Endothelial cell of umbilical vein (primary cell): ENCODE results near the gene TMEM234.

Source experiments
- CTCF ChIP-seq, 2 donors: IDR thresholded peaks; 1 replicate in 1 of 2; 2 replicates in 1 of 2; pipeline ENCODE4 v1.5.1; 2011; ENCODE audit warnings: low read length in 2 of 2, mild to moderate bottlenecking in 2 of 2, moderate library complexity in 2 of 2, control low read depth in 1 of 2, inconsistent platforms in 1 of 2, low read depth in 1 of 2; ENCODE audit not compliant: insufficient read depth in 1 of 2; ENCODE audit errors: extremely low read depth in 1 of 2
- POLR2A ChIP-seq: IDR thresholded peaks from 2 replicates; pipeline ENCODE4 v1.6.1; 2012; ENCODE audit warnings: low read depth, mild to moderate bottlenecking, control low read depth, low read length

- TF ChIP-seq CTCF (IDR thresholded peaks at IDR 0.05; ENCODE audit: extremely low read depth in 1 of 2, insufficient read depth in 1 of 2, low read depth in 1 of 2, low read length in 2 of 2) (no peak), POLR2A (no peak)
These were observed 43.6 kb downstream of the TMEM234 start for GRCh38 chr1:32178380-32179192.
